ENCODE results near the gene MAPT. TPM values are rescaled to one million over a fixed set of nuclear protein-coding genes. Genes with fewer than 3 reads are reported as not detected.

The MAPT gene
- total and polyA plus RNA-seq, 4 donors, result 48.2 to 446 (median 261) TPM

DNA sequence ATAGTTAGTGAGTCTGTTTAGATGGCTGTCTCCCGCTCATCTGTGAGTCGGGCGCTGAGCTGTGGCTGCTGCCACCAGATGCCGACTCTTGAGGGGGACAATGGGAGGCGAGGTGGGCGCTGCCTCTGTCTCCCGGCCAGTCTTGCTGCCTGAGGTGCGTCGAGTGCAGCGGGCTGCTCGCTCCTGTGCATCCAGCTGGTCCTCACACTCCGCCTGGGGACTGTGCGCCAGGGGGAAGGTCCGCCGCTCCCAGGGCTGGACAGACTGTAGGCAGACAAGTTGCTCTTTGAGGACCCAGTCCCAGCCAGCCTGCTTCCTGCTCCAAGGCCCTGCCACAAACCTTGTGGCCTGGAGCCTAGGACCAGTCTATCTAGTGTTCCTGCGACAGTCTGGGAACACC lies 137.1 kb downstream of the MAPT start:
- no peak for DNase-seq (ENCODE audit: low read depth in 4 of 6, low spot score in 6 of 6)
- H3K4me3 ChIP-seq (ENCODE audit: low read depth, low read length), result no peak overlapping the region
- WGBS (ENCODE audit: insufficient coverage), result 90% methylated on average over 15 of the region's 16 CpGs

GRCh38 chr17:46031920-46032319 lies 137.6 kb downstream of the MAPT start:
- no peak overlapping the region for H3K27ac ChIP-seq (ENCODE audit: low read depth, low read length)
- no peak for DNase-seq (ENCODE audit: low read depth in 4 of 6, low spot score in 6 of 6)
- H3K9me3 ChIP-seq (ENCODE audit: control insufficient read depth, insufficient read depth, low read length), result no peaks in the 10 kb centered on the region
- 98% methylated on average over 4 of the region's 8 CpGs for WGBS (ENCODE audit: insufficient coverage)
- H3K4me1 ChIP-seq (ENCODE audit: control insufficient read depth, insufficient read depth, low read length), result peaks cover 13% of the 10 kb centered on the region
- no peak overlapping the region for H3K4me3 ChIP-seq (ENCODE audit: low read depth, low read length)
- peaks cover 55% of the 10 kb centered on the region for H3K36me3 ChIP-seq (ENCODE audit: control insufficient read depth, insufficient read depth, low read length)
- H3K27me3 ChIP-seq (ENCODE audit: control insufficient read depth, insufficient read depth, low read length), result no peaks in the 10 kb centered on the region

More for the DNA sequence above, 137.1 kb downstream of the MAPT start:
- Histone ChIP-seq H3K9me3 (ENCODE audit: control insufficient read depth, insufficient read depth, low read length) (no peaks in the 10 kb centered on the region), H3K27me3 (ENCODE audit: control insufficient read depth, insufficient read depth, low read length) (no peaks in the 10 kb centered on the region), H3K27ac (ENCODE audit: low read depth, low read length) (no peak overlapping the region), H3K4me1 (ENCODE audit: control insufficient read depth, insufficient read depth, low read length) (peaks cover 18% of the 10 kb centered on the region), H3K36me3 (ENCODE audit: control insufficient read depth, insufficient read depth, low read length) (peaks cover 55% of the 10 kb centered on the region)

GRCh38 chr17:46032909-46033308 lies 138.6 kb downstream of the MAPT start:
- Histone ChIP-seq H3K27me3 (ENCODE audit: control insufficient read depth, insufficient read depth, low read length) (no peaks in the 10 kb centered on the region), H3K4me3 (ENCODE audit: low read depth, low read length) (no peak overlapping the region), H3K9me3 (ENCODE audit: control insufficient read depth, insufficient read depth, low read length) (no peaks in the 10 kb centered on the region), H3K36me3 (ENCODE audit: control insufficient read depth, insufficient read depth, low read length) (peaks cover 49% of the 10 kb centered on the region), H3K27ac (ENCODE audit: low read depth, low read length) (no peak overlapping the region), H3K4me1 (ENCODE audit: control insufficient read depth, insufficient read depth, low read length) (peaks cover 3% of the 10 kb centered on the region)
- WGBS (ENCODE audit: insufficient coverage), result 95% methylated on average over 8 of the region's 11 CpGs
- DNase-seq (ENCODE audit: low read depth in 4 of 6, low spot score in 6 of 6), result no peak

- no peaks in the 10 kb centered on the region for H3K9me3 ChIP-seq (ENCODE audit: control insufficient read depth, insufficient read depth, low read length)
- no peak overlapping the region for H3K27ac ChIP-seq (ENCODE audit: low read depth, low read length)
- H3K36me3 ChIP-seq (ENCODE audit: control insufficient read depth, insufficient read depth, low read length), result peaks cover 53% of the 10 kb centered on the region
- no peak overlapping the region for H3K4me3 ChIP-seq (ENCODE audit: low read depth, low read length)
- peaks cover 2% of the 10 kb centered on the region for H3K4me1 ChIP-seq (ENCODE audit: control insufficient read depth, insufficient read depth, low read length)
- no peak for DNase-seq (ENCODE audit: low read depth in 4 of 6, low spot score in 6 of 6)
- WGBS (ENCODE audit: insufficient coverage), result 86% methylated on average over 2 of the region's 3 CpGs
- no peaks in the 10 kb centered on the region for H3K27me3 ChIP-seq (ENCODE audit: control insufficient read depth, insufficient read depth, low read length)
Observed at GRCh38 chr17:46033392-46033791, 139.0 kb downstream of the MAPT start.

DNA sequence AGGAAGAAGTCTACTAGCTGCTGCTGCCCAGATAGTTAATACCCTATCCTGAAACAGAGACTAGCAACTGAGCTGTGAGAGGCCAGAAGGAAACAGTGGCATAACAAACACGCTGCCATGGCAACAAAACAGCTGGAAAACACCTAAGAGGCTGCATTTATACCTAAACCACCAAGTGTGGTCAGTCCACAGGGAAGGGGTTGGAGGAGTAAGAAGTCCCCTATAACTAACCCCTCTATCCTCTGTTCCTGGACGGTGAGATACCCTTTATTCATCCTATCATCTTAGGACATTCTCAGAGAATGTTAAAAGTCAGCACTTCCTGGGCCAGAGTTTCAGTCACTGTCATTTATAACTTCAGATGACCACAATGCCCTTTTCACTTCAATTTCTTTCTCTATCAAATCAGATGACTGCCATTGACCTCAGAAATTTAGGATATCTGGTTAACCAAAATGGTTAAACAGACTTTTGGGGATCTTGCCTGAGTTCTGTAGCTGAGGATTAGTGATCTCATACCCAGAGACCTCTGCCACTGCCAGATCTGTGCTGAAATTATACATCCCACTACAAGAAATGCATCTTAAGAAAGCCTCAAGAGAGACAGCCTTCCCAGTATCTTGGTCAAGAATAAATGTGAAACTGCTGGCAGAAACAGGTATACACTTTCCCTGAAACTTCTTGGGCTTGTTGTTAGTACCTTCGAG lies 140.9 kb downstream of the MAPT start:
- Histone ChIP-seq H3K27ac (ENCODE audit: low read depth, low read length) (no peak overlapping the region), H3K9me3 (ENCODE audit: control insufficient read depth, insufficient read depth, low read length) (no peaks in the 10 kb centered on the region), H3K36me3 (ENCODE audit: control insufficient read depth, insufficient read depth, low read length) (peaks cover 66% of the 10 kb centered on the region), H3K4me1 (ENCODE audit: control insufficient read depth, insufficient read depth, low read length) (peaks cover 4% of the 10 kb centered on the region), H3K4me3 (ENCODE audit: low read depth, low read length) (no peak overlapping the region), H3K27me3 (ENCODE audit: control insufficient read depth, insufficient read depth, low read length) (no peaks in the 10 kb centered on the region)
- 100% methylated on average over 1 of the region's 3 CpGs for WGBS (ENCODE audit: insufficient coverage)
- no peak for DNase-seq (ENCODE audit: low read depth in 4 of 6, low spot score in 6 of 6)

DNA sequence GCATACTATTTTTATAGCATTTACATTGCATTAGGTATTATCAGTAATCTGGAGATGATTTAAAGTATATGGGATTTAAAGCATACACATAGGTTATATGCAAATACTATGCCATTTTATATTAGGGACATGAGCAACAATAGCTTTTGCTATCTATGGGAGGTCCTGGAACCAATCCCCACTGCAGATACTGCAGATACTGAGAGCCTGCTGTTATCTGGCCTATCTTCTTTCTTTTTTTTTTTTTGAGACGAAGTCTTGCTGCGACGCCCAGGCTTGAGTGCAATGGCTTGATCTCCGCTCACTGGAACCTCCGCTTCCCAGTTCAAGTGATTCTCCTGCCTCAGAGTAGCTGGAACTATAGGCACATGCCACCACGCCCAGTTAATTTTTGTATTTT lies 142.1 kb downstream of the MAPT start:
- no peaks in the 10 kb centered on the region for H3K27me3 ChIP-seq (ENCODE audit: control insufficient read depth, insufficient read depth, low read length)
- no peaks in the 10 kb centered on the region for H3K9me3 ChIP-seq (ENCODE audit: control insufficient read depth, insufficient read depth, low read length)
- peaks cover 4% of the 10 kb centered on the region for H3K4me1 ChIP-seq (ENCODE audit: control insufficient read depth, insufficient read depth, low read length)
- no peak for DNase-seq (ENCODE audit: low read depth in 4 of 6, low spot score in 6 of 6)
- peaks cover 55% of the 10 kb centered on the region for H3K36me3 ChIP-seq (ENCODE audit: control insufficient read depth, insufficient read depth, low read length)
- no peak overlapping the region for H3K27ac ChIP-seq (ENCODE audit: low read depth, low read length)
- no peak overlapping the region for H3K4me3 ChIP-seq (ENCODE audit: low read depth, low read length)
- WGBS (ENCODE audit: insufficient coverage), result 85% methylated on average over 5 of the region's 6 CpGs

- peaks cover 46% of the 10 kb centered on the region for H3K36me3 ChIP-seq (ENCODE audit: control insufficient read depth, insufficient read depth, low read length)
- H3K27me3 ChIP-seq (ENCODE audit: control insufficient read depth, insufficient read depth, low read length), result no peaks in the 10 kb centered on the region
- DNase-seq (ENCODE audit: low read depth in 4 of 6, low spot score in 6 of 6), result no peak
- H3K4me1 ChIP-seq (ENCODE audit: control insufficient read depth, insufficient read depth, low read length), result peaks cover 4% of the 10 kb centered on the region
- no peaks in the 10 kb centered on the region for H3K9me3 ChIP-seq (ENCODE audit: control insufficient read depth, insufficient read depth, low read length)
- whole genome bisulfite sequencing (ENCODE audit: insufficient coverage), result 81% methylated on average over 4 of the region's 4 CpGs
- H3K27ac ChIP-seq (ENCODE audit: low read depth, low read length), result no peak overlapping the region
- H3K4me3 ChIP-seq (ENCODE audit: low read depth, low read length), result no peak overlapping the region
Observed at GRCh38 chr17:46037722-46038255, 143.4 kb downstream of the MAPT start.

GRCh38 chr17:46038414-46038813 lies 144.1 kb downstream of the MAPT start:
- WGBS (ENCODE audit: insufficient coverage), result 82% methylated on average over 3 of the region's 6 CpGs
- H3K36me3 ChIP-seq (ENCODE audit: control insufficient read depth, insufficient read depth, low read length), result peaks cover 40% of the 10 kb centered on the region
- no peak overlapping the region for H3K27ac ChIP-seq (ENCODE audit: low read depth, low read length)
- peaks cover 4% of the 10 kb centered on the region for H3K4me1 ChIP-seq (ENCODE audit: control insufficient read depth, insufficient read depth, low read length)
- H3K27me3 ChIP-seq (ENCODE audit: control insufficient read depth, insufficient read depth, low read length), result no peaks in the 10 kb centered on the region
- H3K9me3 ChIP-seq (ENCODE audit: control insufficient read depth, insufficient read depth, low read length), result no peaks in the 10 kb centered on the region
- H3K4me3 ChIP-seq (ENCODE audit: low read depth, low read length), result no peak overlapping the region
- DNase-seq (ENCODE audit: low read depth in 4 of 6, low spot score in 6 of 6), result no peak

DNA sequence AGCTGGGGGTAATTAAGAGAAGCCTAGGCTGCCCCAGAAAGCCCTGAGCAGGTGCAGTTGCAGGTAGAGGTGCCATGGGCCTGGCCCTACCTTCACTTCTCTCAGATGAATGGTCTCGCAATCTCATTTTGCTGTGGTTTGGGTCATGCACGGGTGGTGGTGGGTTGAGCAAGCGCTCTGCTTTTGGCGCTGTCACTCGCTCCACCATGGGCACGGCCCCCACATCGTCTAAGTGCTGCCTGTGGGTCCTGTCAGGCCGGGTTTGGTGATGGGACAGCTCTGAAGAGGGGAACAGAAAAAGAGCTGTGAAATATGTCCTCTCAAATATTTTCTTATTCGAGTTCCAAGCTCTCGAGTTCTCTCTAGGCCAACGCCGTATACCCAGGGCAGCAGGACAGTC lies 144.6 kb downstream of the MAPT start:
- Histone ChIP-seq H3K36me3 (ENCODE audit: control insufficient read depth, insufficient read depth, low read length) (peaks cover 38% of the 10 kb centered on the region), H3K4me3 (ENCODE audit: low read depth, low read length) (no peak overlapping the region)

GRCh38 chr17:46039592-46040186 lies 145.3 kb downstream of the MAPT start:
- no peaks in the 10 kb centered on the region for H3K27me3 ChIP-seq (ENCODE audit: control insufficient read depth, insufficient read depth, low read length)
- peaks cover 4% of the 10 kb centered on the region for H3K4me1 ChIP-seq (ENCODE audit: control insufficient read depth, insufficient read depth, low read length)
- WGBS (ENCODE audit: insufficient coverage), result 59% methylated on average over 4 of the region's 5 CpGs
- no peak for DNase-seq (ENCODE audit: low read depth in 4 of 6, low spot score in 6 of 6)
- no peaks in the 10 kb centered on the region for H3K9me3 ChIP-seq (ENCODE audit: control insufficient read depth, insufficient read depth, low read length)
- no peak overlapping the region for H3K27ac ChIP-seq (ENCODE audit: low read depth, low read length)
- H3K36me3 ChIP-seq (ENCODE audit: control insufficient read depth, insufficient read depth, low read length), result peaks cover 38% of the 10 kb centered on the region
- H3K4me3 ChIP-seq (ENCODE audit: low read depth, low read length), result no peak overlapping the region

More for the DNA sequence above, 144.6 kb downstream of the MAPT start:
- Histone ChIP-seq H3K27me3 (ENCODE audit: control insufficient read depth, insufficient read depth, low read length) (no peaks in the 10 kb centered on the region), H3K4me1 (ENCODE audit: control insufficient read depth, insufficient read depth, low read length) (peaks cover 4% of the 10 kb centered on the region), H3K9me3 (ENCODE audit: control insufficient read depth, insufficient read depth, low read length) (no peaks in the 10 kb centered on the region), H3K27ac (ENCODE audit: low read depth, low read length) (no peak overlapping the region)
- WGBS (ENCODE audit: insufficient coverage), result 86% methylated on average over 11 of the region's 12 CpGs
- DNase-seq (ENCODE audit: low read depth in 4 of 6, low spot score in 6 of 6), result no peak
